SK-N-SH (cell line): ENCODE data around the gene SNF8. TPM values are rescaled to one million over a fixed set of nuclear protein-coding genes. Genes with fewer than 3 reads are reported as not detected.
A peak's percentile ranks its signal among the peaks of the same experiment; 100 is the strongest.
"Not testable (repeated sequence)": the region's sequence is repeated elsewhere in the genome, so short reads cannot be mapped to it uniquely, and the experiment has no call there.

Experiments
- CTCF ChIA-PET: fragments of 300-600, 350-600 bp; formaldehyde crosslinking; extraction: SDS; loops from one replicate; lab custom pipeline; 2021; lab: Yijun Ruan, JAX
- POLR2A ChIA-PET: fragments of 350-600 bp; sonication (Branson Sonifier 250); formaldehyde crosslinking; extraction: SDS; loops from one replicate; lab custom pipeline; 2020; ENCODE audit warnings: antibody characterized with exemption, inconsistent platforms; lab: Yijun Ruan, JAX
- DNase-seq: peaks from one replicate; pipeline ENCODE4 v3.0.0; 2012
- H2AFZ ChIP-seq: fragments of 200-600 bp; sonication (generic); 2 replicates; pipeline ENCODE4 v1.8.1; 2016; ENCODE audit warnings: antibody characterized with exemption, mild to moderate bottlenecking, low read depth
- H3F3A ChIP-seq: fragments of 200-600 bp; sonication (generic); replicated peaks from 2 replicates; pipeline ENCODE3; 2016; ENCODE audit warnings: antibody characterized with exemption, mild to moderate bottlenecking; ENCODE audit not compliant: insufficient read depth
- H3K27ac ChIP-seq, 2 experiments: fragments of 200-500 bp in 1 of 2; fragments of 200-600 bp in 1 of 2; sonication (Bioruptor generic) in 1 of 2; sonication (generic), shearing (Covaris generic) in 1 of 2; 2 replicates each; pipeline versions ENCODE4 v1.5.1 to v1.6.1; 2014 to 2016; ENCODE audit warnings: low read depth in 2 of 2, inconsistent platforms in 1 of 2, low read length in 1 of 2, mild to moderate bottlenecking in 1 of 2, mixed read lengths in 1 of 2
- H3K27me3 ChIP-seq: fragments of 200-600 bp; sonication (generic), shearing (Covaris generic); 2 replicates; pipeline ENCODE4 v1.6.1; 2016; ENCODE audit warnings: mixed run types; ENCODE audit not compliant: insufficient read depth
- H3K36me3 ChIP-seq, 2 experiments: fragments of 200-500 bp in 1 of 2; fragments of 200-600 bp in 1 of 2; sonication (Bioruptor generic) in 1 of 2; sonication (generic) in 1 of 2; replicated peaks in 1 of 2; 2 replicates each; pipeline versions ENCODE3 to v1.5.1; 2014 to 2016; ENCODE audit warnings: low read length in 1 of 2, mild to moderate bottlenecking in 1 of 2; ENCODE audit not compliant: insufficient read depth in 2 of 2, control insufficient read depth in 1 of 2
- H3K4me1 ChIP-seq, 2 experiments: fragments of 200-500 bp in 1 of 2; fragments of 200-600 bp in 1 of 2; sonication (Bioruptor generic) in 1 of 2; sonication (generic), shearing (Covaris generic) in 1 of 2; 2 replicates each; pipeline versions ENCODE4 v1.5.1 to v1.6.1; 2014 to 2016; ENCODE audit warnings: low read depth in 1 of 2, low read length in 1 of 2, mixed run types in 1 of 2; ENCODE audit not compliant: insufficient read depth in 2 of 2, control insufficient read depth in 1 of 2
- H3K4me2 ChIP-seq: fragments of 200-600 bp; sonication (generic), shearing (Covaris generic); 2 replicates; pipeline ENCODE4 v1.6.1; 2017; ENCODE audit warnings: mixed run types
- H3K4me3 ChIP-seq, 2 experiments: fragments of 200-500 bp in 1 of 2; fragments of 200-600 bp in 1 of 2; sonication (Bioruptor generic) in 1 of 2; sonication (generic), shearing (Covaris generic) in 1 of 2; 2 replicates each; pipeline versions ENCODE4 v1.5.1 to v1.8.1; 2014 to 2016; ENCODE audit warnings: low read depth in 2 of 2, inconsistent platforms in 1 of 2, low read length in 1 of 2, mild to moderate bottlenecking in 1 of 2, mixed read lengths in 1 of 2, moderate library complexity in 1 of 2
- H3K79me2 ChIP-seq: fragments of 200-600 bp; sonication (generic); 2 replicates; pipeline ENCODE4 v1.8.1; 2017; ENCODE audit warnings: mild to moderate bottlenecking; ENCODE audit not compliant: insufficient read depth
- H3K9ac ChIP-seq: fragments of 200-600 bp; sonication (generic); 2 replicates; pipeline ENCODE4 v1.6.1; 2017; ENCODE audit warnings: mixed run types
- H3K9me2 ChIP-seq: fragments of 200-600 bp; sonication (generic); 2 replicates; pipeline ENCODE4 v1.6.1; 2017; ENCODE audit warnings: mixed run types
- H3K9me3 ChIP-seq: fragments of 200-600 bp; sonication (generic); 2 replicates; pipeline ENCODE4 v1.6.1; 2017; ENCODE audit warnings: mixed run types, mild to moderate bottlenecking, moderate library complexity
- H4K20me1 ChIP-seq: fragments of 200-600 bp; sonication (generic); 2 replicates; pipeline ENCODE4 v1.6.1; 2017; ENCODE audit warnings: mild to moderate bottlenecking, mixed run types; ENCODE audit not compliant: insufficient read depth
- ELF1 ChIP-seq: IDR thresholded peaks from 2 replicates; pipeline ENCODE4 v1.4.0; 2012
- EP300 ChIP-seq, 2 experiments: IDR thresholded peaks; 2 replicates each; pipeline versions ENCODE4 v1.4.0 to v1.6.1; 2012; ENCODE audit warnings: borderline replicate concordance in 1 of 2, low read depth in 1 of 2, low read length in 1 of 2
- FOXM1 ChIP-seq: IDR thresholded peaks from 2 replicates; pipeline ENCODE4 v1.4.0; 2012; ENCODE audit warnings: low read depth, mild to moderate bottlenecking
- GABPA ChIP-seq: IDR thresholded peaks from 2 replicates; pipeline ENCODE4 v1.4.0; 2012; ENCODE audit warnings: low read depth, mild to moderate bottlenecking
- GATA2 ChIP-seq: sonication (generic); formaldehyde crosslinking; IDR thresholded peaks from 2 replicates; pipeline ENCODE4 v1.5.0; 2020; ENCODE audit warnings: mild to moderate bottlenecking, missing genetic modification reagents
- MEF2A ChIP-seq: IDR thresholded peaks from 2 replicates; pipeline ENCODE4 v1.4.0; 2012; ENCODE audit warnings: low read depth, borderline replicate concordance
- MXI1 ChIP-seq: IDR thresholded peaks from 2 replicates; pipeline ENCODE4 v1.6.1; 2012; ENCODE audit warnings: mild to moderate bottlenecking, low read depth, low read length, improper control_type of control experiment
- NFIC ChIP-seq: IDR thresholded peaks from 2 replicates; pipeline ENCODE4 v1.4.0; 2012; ENCODE audit warnings: borderline replicate concordance
- NRF1 ChIP-seq: IDR thresholded peaks from 2 replicates; pipeline ENCODE4 v1.6.1; 2012; ENCODE audit warnings: low read depth, mild to moderate bottlenecking, low read length
- TAF1 ChIP-seq: IDR thresholded peaks from 2 replicates; pipeline ENCODE4 v1.6.1; 2012; ENCODE audit warnings: low read depth, mild to moderate bottlenecking, low read length, moderate library complexity, borderline replicate concordance
- TCF12 ChIP-seq: IDR thresholded peaks from 2 replicates; pipeline ENCODE4 v1.4.0; 2012
- WGBS: methylation state at CpG from one replicate; pipeline ENCODE4 v1.1.6; 2017; ENCODE audit warnings: low lambda C conversion rate; 5-methylcytosine and 5-hydroxymethylcytosine counted together
- polyA plus RNA-seq, 3 experiments: library from polyadenylated mRNA; depleted of rRNA; stranded (reverse); fragments of >200 nt; gene quantifications; 2 replicates each; pipeline ENCODE4 v1.2.3, GENCODE V29; 2012
- TF ChIP-seq, protein P1 (sequence below): IDR thresholded peaks from 2 replicates; pipeline ENCODE4 v1.4.0; 2012; ENCODE audit warnings: low read depth, borderline replicate concordance

The SNF8 gene
- polyA plus RNA-seq, 1 of the 3 experiments (the other 2 are of a cell fraction), result 358 TPM

DNA sequence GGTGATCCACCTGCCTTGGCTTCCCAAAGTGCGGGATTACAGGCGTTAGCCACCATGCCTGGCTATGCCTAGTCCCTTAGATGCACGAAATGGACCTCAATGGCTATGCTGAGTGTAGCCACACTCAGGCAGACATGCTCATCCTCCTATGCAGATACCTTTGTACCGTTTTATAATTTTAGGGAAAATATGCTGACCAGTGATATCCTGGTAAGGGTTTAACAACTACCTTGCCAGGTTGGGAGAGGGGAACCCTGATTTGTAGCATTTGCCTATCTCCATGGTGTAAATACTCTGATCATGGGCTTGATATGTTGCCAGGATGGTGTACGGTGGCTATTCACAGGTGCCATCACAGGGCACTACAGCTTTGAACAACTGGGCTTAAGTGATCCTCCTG lies 6.9 kb upstream of the SNF8 start:
- H3K4me1 ChIP-seq, result no peaks in the 10 kb centered on the region

DNA sequence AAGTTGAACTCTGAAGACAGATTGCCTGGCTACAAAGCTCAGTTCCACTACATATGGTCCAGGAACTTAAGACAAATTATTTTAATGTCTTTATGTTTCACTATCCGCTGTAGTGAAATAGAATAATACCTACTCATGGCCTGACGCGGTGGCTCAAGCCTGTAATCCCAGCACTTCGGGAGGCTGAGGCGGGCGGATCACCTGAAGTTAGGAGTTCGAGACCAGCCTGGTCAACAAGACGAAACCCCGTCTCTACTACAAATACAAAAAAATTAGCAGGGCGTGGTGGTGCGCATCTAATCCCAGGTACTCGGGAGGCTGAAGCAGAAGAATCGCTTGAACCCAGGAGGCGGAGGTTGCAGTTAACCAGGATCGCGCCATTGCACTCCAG lies 614 bp upstream of the SNF8 start:
- Histone ChIP-seq H3K27ac (peak overlapping the region in 1 of 2 experiments; percentile 74; a peak in 3 of 4 replicates), H3K79me2 (peaks cover 34% of the 10 kb centered on the region), H3K4me3 (peak overlapping the region; percentile 64 to 85), H3K9ac (peak overlapping the region; percentile 75; the same call in 1 of the 2 replicates), H3K4me1 (peaks cover 0 to 11% of the 10 kb centered on the region in 2 experiments; a peak in 1 of 4 replicates), H3K4me2 (peak overlapping the region; percentile 93), H3K36me3 (peaks cover 5 to 28% of the 10 kb centered on the region in 2 experiments), H2AFZ (peak overlapping the region; percentile 96)
- CTCF ChIA-PET, result interaction anchor here (1.1 to 1.5 kb wide), 3 partner anchors 9 to 274 kb away, joined by 3 to 4 read pairs (median 4); no protein-coding TSS in a partner anchor
- not testable (repeated sequence) for H3K9me2 ChIP-seq, H3K9me3 ChIP-seq, H4K20me1 ChIP-seq, H3K27me3 ChIP-seq, H3F3A ChIP-seq, DNase-seq
- WGBS, result 91% methylated on average over 16 of the region's 16 CpGs
- POLR2A ChIA-PET, result interaction anchor here (0.6 to 2.0 kb wide), 5 partner anchors 9 to 61 kb away, joined by 3 to 11 read pairs (median 4); partner anchors contain the start of gene ATP5MC1

More for the DNA sequence above, 6.9 kb upstream of the SNF8 start:
- Histone ChIP-seq H3K27ac (no peak overlapping the region), H4K20me1 (no peaks in the 10 kb centered on the region), H3K79me2 (no peaks in the 10 kb centered on the region), H3K9ac (no peak overlapping the region), H3K27me3 (no peaks in the 10 kb centered on the region), H3K4me3 (no peak overlapping the region), H3K36me3 (no peaks in the 10 kb centered on the region), H3K9me3 (no peaks in the 10 kb centered on the region), H3K9me2 (no peaks in the 10 kb centered on the region), H3K4me2 (no peak overlapping the region), H2AFZ (no peak overlapping the region), H3F3A (peaks cover 15% of the 10 kb centered on the region)
- POLR2A ChIA-PET, result no interaction called here
- CTCF ChIA-PET, result no interaction called here
- no peak for DNase-seq
- no peak for TF ChIP-seq ELF1
- no peak for TF ChIP-seq TCF12
- TF ChIP-seq GABPA, result no peak
- no peak for TF ChIP-seq NFIC
- no peak for TF ChIP-seq FOXM1
- no peak for TF ChIP-seq MEF2A
- TF ChIP-seq, protein P1, sequence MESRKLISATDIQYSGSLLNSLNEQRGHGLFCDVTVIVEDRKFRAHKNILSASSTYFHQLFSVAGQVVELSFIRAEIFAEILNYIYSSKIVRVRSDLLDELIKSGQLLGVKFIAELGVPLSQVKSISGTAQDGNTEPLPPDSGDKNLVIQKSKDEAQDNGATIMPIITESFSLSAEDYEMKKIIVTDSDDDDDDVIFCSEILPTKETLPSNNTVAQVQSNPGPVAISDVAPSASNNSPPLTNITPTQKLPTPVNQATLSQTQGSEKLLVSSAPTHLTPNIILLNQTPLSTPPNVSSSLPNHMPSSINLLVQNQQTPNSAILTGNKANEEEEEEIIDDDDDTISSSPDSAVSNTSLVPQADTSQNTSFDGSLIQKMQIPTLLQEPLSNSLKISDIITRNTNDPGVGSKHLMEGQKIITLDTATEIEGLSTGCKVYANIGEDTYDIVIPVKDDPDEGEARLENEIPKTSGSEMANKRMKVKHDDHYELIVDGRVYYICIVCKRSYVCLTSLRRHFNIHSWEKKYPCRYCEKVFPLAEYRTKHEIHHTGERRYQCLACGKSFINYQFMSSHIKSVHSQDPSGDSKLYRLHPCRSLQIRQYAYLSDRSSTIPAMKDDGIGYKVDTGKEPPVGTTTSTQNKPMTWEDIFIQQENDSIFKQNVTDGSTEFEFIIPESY, result no peak
- no peak for TF ChIP-seq EP300 (IDR thresholded peaks at IDR 0.05; ENCODE audit: borderline replicate concordance in 1 of 2, low read depth in 1 of 2, low read length in 1 of 2)
- no peak for TF ChIP-seq NRF1
- TF ChIP-seq GATA2 (CRISPR knock-in tag), result no peak
- no peak for TF ChIP-seq MXI1
- no peak for TF ChIP-seq TAF1
- 48% methylated on average over 5 of the region's 5 CpGs for WGBS
